Erythroblast (primary cell): Measurements from ENCODE around the gene TSHB.

Experiments used
- GATA1 ChIP-seq: IDR thresholded peaks from 2 replicates; pipeline ENCODE4 v1.6.1; 2011; ENCODE audit warnings: low read depth, mild to moderate bottlenecking, control low read depth, low read length, moderate library complexity
- POLR2A ChIP-seq: IDR thresholded peaks from 2 replicates; pipeline ENCODE4 v1.6.1; 2011; ENCODE audit warnings: mild to moderate bottlenecking, low read length

GRCh38 chr1:115060501-115060900, 30.9 kb downstream of the TSHB start:
- TF ChIP-seq POLR2A (no peak), GATA1 (no peak)
